GM12801 (cell line): ENCODE measurements around the gene SEMA6B.

Source experiments
- CTCF ChIP-seq: IDR thresholded peaks from one replicate; pipeline ENCODE4 v1.5.1; 2011; ENCODE audit warnings: control low read depth; ENCODE audit not compliant: insufficient read length; ENCODE audit errors: extremely low read depth

The SEMA6B gene

GRCh38 chr19:4559569-4559968, at the start of gene SEMA6B:
Gene SEMA6B, minus strand, starts transcription at chr19:4559684. Its CDS starts 1,227 bp downstream, at chr19:4558457.
- TF ChIP-seq CTCF, result no peak

GRCh38 chr19:4606921-4607678, 47.6 kb upstream of the SEMA6B start:
- no peak for TF ChIP-seq CTCF

GRCh38 chr19:4606181-4606580, 46.7 kb upstream of the SEMA6B start:
- no peak for TF ChIP-seq CTCF

GRCh38 chr19:4604912-4605311, 45.4 kb upstream of the SEMA6B start:
- no peak for TF ChIP-seq CTCF

GRCh38 chr19:4602915-4603314, 43.4 kb upstream of the SEMA6B start:
- no peak for TF ChIP-seq CTCF

- TF ChIP-seq CTCF, result no peak
These were observed 42.8 kb upstream of the SEMA6B start for GRCh38 chr19:4602173-4602788.

GRCh38 chr19:4600893-4601292, 41.4 kb upstream of the SEMA6B start:
- TF ChIP-seq CTCF, result no peak
